CD4-positive, alpha-beta T cell treated with Interleukin-4 for 4 hours (primary cell): ENCODE data around the gene TEX29.

Experiments
- DNase-seq: peaks from one replicate; pipeline ENCODE4 v3.0.0-alpha.2; 2020

The TEX29 gene

DNA sequence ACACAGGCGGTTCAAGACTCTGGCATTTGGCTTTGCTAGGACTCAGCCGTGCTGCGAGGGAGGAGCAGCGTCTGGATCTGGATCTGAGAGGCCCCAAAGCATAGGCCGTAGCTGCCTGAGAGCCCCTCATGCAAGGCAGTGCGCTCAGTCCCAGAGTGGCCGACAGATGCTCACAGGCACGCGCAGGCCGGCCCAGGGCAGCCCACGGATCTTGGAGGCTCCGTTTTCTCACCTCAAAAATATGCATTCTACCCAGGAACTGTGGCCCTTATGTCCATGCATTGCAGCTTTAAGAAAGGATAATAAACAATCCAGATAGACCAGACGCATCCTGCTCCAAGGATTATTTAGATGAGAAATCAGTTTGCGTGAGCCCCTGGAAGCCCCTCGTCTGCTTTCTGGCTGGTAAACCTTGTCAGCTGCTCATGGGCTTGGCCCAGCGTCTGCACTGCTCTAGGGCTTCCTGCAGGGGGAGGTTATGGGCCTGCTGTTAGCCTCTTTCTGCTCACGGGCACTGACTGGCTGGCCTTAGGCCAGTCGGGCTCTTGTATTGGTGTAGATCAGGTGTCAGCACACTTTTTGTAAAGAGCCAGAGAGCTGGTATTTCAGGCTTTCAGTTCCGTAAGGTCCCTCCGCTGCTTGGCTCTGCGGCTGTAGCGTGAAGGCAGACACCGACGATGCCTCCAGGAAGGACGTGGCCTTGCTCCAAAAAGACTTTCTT is 24.2 kb downstream of the TEX29 start:
- no peak for DNase-seq

DNA sequence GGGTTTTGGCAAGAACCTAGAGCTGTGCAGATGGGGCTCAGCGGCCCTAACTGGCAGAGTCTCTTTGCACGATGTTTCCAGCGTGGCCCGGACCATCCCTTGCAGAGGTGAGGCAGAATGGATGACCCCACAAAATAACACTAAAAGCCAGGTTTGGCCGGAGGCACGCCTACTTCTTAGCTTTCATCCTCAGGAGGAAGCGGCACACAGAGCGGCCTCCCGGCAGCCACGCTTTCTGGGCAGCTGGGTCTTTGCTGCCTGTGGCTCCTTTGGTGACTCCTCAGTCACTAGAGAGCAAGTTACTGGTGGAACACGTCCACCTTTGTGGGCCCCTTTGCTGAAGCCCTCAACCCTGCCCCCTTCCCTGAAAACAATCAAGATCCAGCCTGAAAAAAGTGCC is 25.2 kb downstream of the TEX29 start:
- no peak for DNase-seq

DNA sequence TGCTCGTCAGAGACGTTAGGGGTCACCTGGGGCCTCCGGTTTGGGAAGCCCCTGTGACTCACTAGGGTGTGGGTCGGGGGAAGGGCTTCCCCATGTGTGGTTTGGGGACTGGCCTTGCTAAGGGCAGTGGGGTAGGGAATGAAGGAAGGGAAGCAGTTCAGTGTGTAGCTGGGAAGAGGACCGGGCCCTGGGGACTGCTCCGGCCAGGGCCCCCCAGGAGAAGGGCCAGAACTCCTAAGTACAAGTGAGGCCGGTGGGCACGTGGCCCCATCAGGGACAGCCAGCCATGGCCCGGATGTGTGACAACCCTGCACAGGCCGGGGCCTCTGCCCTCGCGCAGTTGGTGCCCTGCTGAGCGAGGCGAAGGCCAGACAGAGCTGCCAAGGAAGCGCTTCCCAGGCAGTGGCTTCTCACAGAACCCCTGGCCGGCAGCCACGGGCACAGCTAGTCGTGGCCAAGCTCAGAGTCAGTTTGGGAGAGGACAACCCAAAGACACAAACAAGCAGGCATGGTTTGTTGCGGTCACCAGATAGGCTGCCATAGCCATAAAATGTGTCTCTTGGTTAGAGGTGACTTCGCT is 25.7 kb downstream of the TEX29 start:
- no peak for DNase-seq

DNA sequence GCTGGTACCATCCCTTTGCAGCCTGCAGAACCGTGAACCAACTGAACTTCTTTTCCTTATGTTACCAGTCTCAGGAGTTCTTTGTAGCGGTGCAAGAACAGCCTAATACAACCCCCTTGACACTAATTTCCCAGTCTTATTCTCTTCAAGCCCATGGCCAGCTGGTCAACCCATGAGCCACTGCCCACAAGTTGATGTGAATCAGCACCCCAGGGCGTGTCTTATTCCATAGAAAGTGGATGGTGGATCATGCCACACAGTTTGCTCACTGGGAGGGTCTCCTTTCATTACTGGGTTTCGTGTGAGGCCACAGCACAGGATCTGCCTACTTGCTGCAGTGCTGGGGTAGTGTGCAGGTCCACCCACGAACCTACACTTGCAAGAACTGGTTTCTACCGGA is 27.0 kb downstream of the TEX29 start:
- no peak for DNase-seq

DNA sequence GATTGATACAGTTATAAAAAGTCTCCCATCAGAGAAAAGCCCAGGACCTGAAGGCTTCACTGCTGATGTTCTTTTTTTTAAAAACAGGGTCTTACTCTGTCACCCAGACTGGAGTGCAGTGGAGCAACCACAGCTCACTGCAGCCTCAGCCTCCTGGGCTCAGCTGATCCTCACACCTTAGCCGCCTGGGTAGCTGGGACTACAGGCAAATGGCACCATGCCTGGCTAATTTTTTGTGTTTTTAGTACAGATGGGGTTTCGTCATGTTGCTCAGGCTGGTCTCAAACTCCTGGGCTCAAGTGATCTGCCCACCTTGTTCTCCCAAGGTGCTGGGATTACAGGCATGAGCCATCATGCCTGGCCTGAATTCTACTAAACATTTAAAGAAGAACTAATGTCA is 33.1 kb downstream of the TEX29 start:
- DNase-seq, result no peak

DNA sequence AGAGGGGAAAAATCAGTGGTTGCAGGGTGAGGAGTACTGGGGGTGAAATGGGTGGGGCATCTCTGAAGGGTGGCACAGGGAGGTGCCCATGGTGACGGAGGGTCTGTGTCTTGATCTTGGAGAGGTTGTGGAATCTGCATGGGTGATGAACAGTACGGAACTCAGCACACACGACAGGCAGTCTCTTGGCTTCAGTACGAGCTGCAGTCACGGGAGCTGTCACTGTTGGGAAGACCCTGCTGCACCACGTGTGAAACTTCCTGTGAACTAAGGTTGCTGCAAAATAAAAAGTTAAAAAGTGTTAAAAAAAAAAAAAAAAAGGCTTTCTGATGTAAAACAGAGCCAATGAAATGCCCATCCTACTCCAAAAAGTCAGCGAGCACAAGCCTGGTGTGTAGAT is 34.3 kb downstream of the TEX29 start:
- DNase-seq, result no peak

DNA sequence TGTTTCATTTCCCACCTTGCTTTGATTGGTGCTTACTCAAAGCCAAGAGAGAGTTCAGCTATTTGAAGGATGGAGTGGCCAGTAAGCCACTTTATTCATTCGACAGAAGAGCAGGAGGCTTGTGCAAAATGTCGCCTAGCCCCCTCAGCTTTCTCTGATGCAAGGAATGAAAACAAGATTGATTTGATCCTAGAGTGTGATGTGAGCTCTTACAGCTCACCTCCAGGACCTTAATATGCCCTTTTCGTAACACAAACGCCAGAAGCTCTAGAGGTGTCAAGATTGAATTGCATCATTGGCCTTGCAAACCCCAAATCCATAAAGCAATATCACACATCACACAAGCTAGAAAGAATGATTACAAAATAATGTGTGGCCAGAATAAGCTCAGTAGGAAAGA is 36.4 kb downstream of the TEX29 start:
- no peak for DNase-seq

DNA sequence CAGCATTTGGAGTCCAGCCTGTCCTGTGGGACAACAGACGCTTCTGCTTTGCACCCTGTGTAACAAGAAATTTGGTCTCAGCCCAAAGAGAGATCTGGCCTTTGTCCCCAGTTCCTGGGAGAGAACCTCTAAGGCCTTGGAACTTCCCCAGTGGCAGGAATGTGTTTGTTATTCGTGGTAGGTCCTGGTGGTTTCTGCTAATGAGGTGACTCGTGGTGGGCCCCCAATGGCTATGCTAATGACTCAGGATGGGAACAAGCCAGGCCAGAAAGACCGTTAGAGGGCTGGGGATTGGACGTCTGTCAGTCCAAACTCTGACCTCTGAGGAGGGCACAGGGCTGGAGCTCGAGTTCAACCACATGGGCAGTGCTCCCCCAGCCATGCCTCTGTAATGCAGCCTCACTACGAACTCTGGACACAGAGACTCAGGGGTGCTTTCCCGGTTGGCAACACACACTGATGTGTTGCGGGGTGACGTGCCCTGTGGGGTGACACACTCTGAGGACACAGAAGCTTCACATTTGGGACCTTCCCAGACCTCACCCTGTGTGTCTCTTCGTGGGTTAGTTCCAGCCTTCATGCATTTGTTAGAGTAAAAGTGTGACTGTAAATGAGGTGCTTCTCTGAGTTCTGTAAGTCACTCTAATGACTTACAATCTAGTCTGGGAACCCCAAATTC is 38.9 kb downstream of the TEX29 start:
- no peak for DNase-seq

DNA sequence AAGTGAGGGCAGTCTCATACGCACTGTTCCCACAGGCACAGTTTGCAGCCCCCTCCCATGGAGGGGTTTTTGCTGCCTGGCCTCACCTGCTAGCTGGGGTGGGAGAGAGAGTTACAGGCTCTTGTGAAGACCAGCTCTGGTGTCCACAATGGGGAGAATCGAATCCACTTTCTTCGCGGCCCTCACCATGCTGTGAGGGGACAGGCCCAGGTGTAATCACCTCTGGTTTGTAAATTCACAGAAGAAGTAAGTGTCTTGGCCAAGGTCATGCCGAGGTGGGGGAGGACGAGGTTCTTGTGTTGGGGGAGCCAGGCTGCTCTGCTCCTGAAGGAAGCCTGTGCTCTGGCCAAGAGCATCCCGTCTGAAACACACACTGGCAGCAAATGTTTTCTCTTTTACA is 39.5 kb downstream of the TEX29 start:
- no peak for DNase-seq

DNA sequence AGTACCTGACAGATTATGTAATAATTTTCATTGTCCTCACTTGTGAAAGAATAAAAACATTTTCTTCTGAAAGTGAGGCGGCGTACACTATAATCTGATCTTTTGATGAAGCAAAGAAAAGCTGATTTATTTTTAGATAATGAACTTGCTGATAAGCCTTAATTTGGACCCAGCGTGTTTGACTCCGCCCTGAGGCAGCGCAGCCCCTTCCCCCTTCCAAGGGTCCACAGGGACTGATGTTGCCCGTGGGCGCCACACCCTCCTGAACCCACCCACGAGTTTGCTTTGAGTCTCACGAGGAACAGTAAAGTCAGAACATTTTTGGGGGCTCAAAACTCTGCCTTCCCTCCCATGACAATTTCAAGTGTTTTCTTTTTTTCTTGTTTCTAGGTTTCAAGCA is 40.0 kb downstream of the TEX29 start:
- DNase-seq, result no peak

DNA sequence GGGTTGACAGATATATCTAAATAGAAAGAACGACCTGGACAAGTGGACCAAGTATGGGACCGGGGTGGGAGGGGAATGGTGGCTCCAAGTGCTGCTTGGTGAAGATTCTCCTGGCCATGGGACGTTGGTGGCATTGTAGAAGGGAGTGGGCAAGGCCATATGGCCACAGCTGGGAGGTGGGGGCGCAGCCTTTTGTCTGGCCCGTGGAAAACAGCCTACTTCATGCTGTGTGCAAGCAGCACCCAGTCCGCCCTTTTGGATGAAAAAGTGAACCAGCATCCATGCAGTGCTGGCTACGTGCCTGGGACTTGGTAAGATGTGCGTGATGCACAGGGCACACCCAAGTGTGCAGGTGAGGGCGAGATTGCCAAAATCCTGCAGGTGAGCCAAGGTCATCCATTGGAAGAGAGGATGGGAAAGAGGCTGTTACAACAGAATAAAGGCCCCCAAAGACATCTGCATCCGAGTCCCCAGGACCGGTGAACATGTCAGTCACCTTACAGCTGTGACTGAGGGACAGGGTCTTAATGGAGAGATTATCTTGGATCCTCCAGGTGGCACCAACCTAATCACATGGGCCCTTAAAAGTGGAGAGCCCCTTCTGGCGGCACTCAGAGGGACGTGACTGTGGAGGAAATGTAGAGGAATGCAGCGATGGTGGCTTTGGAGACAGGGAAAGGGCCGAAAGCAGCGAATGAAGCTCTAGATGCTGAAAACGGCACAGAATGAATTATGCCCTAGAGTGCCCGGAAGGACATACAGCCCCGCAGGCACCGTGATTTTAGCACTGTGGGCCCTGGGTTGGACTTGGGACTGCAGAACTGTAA is 40.8 kb downstream of the TEX29 start:
- DNase-seq, result no peak

DNA sequence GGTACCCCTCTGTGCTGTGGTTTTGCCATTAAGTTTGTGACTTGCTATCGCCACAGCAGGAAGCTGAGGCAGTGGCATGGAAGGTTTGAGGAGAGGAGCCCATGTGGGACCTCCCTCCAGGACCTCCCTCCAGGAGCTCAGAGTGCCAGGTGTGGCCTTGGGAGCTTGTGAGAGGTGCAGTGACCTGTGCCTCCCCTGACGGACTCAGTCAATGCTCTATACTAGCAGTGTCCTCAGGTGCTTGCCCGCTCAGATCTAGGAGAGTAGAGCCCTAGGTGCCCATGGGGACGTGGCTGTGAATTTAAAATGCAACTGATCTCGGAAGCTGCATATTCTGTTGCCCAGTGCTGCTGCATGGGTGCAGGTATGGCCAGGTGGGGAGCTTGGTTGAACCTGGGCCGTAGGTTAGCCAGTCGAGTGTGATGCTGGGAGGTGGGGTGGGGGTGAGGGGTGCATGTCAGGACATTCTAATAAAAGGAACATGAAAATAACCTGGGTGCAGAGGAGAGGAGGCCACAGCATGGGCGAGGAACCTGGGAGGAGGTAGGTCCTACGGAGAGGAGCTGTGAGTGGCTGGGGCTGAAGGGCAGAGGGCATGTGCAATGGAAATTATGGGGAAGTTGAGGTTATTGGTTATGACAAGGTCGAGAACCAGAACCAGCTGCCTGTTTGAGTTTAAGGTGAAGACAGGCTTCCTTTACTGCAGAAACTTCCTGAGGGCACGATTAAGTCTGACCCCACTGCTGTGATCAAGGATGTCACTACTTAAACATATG is 41.6 kb downstream of the TEX29 start:
- no peak for DNase-seq

DNA sequence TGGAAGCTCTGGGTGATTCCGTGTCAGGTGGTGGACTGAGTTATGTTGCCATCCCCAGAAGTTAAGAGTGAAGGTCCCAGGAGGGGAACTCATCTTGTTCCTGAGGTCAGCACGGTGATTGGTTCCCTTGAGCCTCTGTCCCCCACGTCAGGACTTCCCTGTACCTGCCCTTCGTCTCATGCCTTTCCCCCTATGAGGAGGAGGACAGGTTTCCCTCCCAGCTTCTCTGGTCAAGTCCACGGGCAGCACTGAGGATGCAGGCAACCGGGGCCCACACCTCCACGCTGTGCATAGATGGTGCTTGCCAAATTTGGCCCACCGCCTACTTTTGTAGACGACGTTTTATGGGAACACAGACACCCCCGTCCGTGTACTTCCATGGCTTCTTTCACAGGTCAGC is 42.7 kb downstream of the TEX29 start:
- DNase-seq, result no peak

DNA sequence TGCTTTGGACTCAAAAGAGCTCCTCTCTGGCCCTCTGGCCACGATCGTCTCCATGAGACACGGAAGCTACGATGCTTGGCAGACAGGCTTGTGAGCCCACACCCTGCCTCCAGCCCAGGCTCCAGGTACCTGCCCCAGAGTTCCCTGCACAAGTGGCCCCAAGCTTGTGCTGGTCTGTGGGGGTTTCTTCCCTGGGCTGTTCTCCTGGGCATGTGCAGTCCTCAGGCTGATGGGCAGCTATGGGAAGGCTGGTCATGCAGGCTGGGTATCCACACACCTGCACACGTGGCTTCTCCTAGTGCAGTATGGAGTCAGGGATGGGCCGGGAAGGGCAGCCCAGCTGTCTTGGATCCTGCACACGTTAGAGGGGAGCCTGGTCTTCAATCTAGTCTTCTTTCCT is 43.1 kb downstream of the TEX29 start:
- DNase-seq, result no peak

DNA sequence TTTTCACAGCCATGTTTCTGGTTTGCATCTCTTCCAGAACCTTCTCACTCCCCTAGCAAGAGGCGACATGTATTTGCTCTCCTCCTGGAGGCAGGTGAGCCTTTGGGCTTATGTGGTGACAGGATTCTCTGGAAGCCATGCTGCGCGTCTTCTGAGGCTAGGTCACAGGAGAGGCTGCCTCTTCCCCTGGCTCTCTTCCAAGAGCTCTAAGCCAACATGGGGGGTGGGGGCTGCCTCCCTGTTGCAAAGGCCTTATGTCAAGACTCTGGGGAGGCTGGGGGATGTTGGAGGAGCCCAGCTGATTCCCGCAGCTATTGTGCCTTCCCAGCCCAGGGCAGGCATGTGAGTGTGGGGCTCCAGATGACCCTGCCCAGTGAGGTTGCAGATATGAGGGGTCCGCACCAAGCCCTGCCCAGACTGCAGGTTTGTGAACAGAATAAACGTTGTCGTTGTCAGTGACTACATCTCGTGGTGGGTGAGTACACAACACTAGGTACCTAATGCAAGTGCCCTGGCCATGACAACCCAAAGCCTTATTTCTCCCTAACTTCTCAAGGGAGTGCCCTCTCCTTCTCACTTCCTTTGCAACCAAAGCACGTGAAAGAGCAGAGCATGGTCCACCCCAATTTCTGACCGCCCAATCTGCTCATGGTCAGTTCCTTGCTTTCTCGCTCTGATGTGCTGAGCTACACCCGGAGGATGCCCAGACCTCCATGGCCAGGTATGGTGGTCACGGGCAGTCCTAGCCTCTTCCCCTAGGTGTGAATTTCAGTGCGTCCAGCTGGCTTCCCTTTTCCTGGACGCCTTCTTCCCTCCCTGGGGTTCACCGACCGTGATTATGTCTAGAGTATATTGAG is 44.9 kb downstream of the TEX29 start:
- no peak for DNase-seq

DNA sequence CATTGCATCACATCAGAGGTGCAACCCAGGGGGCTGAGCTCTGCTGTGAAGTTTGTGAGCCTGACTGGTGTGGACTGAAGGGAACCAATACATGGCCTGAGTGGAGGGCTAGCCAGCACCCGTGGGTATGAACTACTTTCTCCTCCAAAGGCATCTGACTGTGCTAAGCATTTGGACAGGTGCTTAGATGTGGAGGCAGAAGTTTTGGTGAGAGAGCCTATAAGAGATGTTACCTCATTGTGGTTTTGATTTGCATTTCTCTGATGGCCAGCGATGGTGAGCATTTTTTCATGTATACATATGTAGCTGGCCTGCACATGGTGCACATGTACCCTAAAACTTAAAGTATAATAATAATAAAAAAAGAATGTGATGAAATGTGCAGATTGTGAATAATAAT is 46.9 kb downstream of the TEX29 start:
- DNase-seq, result no peak

DNA sequence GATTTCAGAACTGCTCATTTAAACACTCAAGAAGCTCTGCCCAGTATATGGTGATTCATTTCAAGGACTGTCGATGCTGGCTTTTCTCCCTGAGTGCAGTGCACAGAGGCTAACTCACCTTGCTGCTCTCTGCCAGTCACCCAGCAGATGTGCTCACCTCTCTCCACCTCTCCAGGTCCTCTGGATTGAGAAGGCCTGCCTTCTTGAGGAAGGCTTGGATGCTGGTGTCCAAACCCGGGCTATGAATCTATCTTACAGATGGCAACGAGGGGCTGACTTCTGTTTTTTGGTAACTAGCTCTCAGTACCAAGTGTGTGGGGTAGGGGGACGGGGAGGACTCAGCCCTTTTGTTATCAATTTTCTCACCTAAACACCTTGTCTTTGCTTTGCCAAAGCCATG is 47.6 kb downstream of the TEX29 start:
- DNase-seq, result no peak

DNA sequence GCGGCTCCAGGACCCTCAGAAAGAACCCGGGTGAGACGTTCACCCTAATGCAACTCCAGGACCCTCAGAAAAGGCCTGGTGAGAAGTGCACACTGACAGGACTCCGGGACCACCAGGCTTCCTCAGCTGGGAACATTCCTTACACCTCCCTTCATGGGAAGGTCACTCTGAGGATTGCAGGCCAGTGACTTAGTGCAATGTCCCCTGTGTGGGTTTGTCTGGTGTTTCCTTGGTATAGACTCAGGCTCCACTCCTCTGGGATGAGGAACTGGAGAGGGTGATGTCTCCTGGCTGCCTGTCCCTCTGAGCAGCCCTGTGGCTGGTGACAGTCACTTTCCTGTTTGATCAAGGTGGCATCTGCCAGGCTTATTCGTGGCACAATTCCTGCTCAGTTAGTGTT is 49.7 kb downstream of the TEX29 start:
- DNase-seq, result no peak

DNA sequence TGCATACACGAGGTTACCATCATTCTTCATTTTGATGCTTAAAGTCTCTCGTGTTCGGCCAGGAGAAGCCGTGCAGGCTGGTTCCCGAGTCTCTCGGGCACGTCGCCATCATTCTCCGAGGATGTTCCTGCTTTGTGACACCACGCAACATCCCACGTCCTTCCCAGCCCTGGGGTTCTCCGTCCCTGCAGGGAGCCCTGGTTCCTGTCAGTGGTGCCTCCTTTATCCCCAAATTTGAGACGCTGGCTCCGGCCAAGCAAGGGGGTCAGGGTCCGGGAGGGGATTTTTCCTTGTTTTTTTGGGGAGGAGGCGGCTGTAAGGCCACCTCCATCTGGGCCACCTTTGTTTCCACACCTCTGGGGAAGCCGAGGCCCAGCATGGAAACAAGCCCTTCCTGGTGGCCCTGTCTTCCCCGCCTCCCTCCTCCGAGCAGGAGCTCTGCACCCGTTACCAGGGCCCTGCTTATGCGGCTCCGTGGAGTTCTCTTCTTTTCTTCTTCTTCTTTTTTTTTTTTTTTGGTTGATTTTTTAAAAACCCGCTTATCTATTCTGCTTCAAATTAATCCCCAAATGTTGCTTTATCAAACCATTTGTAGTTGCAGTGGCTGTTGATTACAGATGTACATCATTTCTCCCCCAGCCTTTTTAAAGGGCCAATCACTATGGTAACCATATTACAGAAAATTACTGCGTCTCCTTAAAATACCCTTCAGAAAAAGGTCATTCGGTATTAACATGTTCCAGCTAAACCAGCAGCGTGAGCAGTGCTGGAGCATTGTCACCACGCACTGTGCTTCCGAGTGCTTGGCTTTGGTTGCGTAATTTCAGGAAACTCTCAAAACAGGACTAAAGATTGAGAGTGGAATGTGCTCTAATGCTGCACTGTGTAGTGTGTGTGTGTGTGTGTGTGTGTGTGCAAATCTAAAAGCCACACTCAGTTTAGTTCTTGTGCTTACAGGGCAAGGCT is 50.4 kb downstream of the TEX29 start:
- DNase-seq, result no peak

DNA sequence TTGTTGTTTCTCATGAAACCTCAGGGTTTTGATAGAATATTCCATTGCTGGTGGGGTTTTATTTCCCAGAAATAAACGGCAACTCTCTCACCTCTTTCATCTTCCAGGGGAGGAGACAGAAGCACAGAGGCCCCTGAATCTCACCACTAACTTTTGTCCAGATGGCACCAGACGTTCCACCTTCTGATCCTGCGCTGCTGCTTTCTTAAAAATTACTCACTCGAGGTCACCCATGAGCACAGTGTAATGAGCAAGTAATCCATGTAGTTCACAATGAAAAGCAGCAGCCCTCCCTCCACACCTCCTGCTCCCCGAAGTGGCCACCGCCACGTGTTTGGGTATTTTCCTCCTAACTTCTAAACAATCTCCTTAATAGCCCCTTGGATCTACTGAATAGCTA is 51.3 kb downstream of the TEX29 start:
- no peak for DNase-seq
